ENCODE results near the gene SCN11A. TPM values are rescaled to one million over a fixed set of nuclear protein-coding genes. Genes with fewer than 3 reads are reported as not detected.

The SCN11A gene
- total and polyA plus RNA-seq, 2 of the 13 experiments (the other 11 are each of a cell fraction or from before 2014, with no cell fraction given), result 0.02 to 0.11 TPM

DNA sequence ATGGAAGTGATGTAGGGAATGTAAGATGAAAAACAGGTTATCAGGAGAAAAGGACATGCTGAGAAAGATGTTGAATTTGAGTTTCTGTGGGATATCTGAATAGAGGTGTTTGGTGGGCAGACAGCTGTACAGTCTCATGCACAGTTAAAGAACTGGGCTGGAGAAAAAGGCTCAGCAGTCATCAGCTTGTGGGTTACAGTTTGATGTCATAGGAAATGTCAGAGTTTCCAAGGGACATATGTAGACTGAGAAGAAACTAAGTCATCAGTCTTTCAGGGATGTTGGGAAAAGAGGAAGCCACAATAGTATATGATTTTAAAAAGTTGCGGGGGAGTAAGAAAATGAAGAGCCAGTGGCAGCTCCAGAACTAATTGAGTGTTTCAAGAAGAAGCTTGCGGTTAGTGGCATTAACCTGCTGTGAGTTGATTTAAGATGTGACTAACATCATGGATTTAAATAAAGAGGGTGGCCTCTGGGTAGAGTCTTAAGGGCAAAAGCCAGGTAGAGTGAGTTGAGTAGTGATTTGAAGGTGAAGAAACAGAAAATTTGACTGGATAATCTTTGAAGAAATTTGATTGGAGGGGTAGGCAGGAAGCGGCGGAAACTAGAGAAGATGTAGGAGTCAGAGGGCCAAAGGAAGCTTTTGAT is 31.0 kb upstream of the SCN11A start:
- no peaks in the 10 kb centered on the region for H3K27me3 ChIP-seq (ENCODE audit: control insufficient read depth in 1 of 2, insufficient read depth in 2 of 2, low read length in 2 of 2)
- H3K79me2 ChIP-seq (ENCODE audit: insufficient read depth, low read length), result no peaks in the 10 kb centered on the region
- no peak for DNase-seq (ENCODE audit: low spot score)
- in situ Hi-C loops (cut with HindIII; ENCODE audit: extremely low pct_ligation_motif_present, low pct_unique_long_range_greater_than_20kb) (no loop called here), intact Hi-C loops (cut with micrococcal nuclease; ENCODE audit: unreplicated experiment) (no loop called here)
- no peak for ATAC-seq
- POLR2A ChIA-PET, result no interaction called here
- no peak for TF ChIP-seq RARG (CRISPR knock-in tag; IDR thresholded peaks at IDR 0.05; ENCODE audit: low read depth)
- no peak for TF ChIP-seq NR1H2 (CRISPR knock-in tag; IDR thresholded peaks at IDR 0.05; ENCODE audit: borderline replicate concordance, low read depth)
- TF ChIP-seq, protein P1, sequence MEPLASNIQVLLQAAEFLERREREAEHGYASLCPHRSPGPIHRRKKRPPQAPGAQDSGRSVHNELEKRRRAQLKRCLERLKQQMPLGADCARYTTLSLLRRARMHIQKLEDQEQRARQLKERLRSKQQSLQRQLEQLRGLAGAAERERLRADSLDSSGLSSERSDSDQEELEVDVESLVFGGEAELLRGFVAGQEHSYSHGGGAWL (CRISPR knock-in tag; IDR thresholded peaks at IDR 0.05), result no peak
- TF ChIP-seq, protein P2, sequence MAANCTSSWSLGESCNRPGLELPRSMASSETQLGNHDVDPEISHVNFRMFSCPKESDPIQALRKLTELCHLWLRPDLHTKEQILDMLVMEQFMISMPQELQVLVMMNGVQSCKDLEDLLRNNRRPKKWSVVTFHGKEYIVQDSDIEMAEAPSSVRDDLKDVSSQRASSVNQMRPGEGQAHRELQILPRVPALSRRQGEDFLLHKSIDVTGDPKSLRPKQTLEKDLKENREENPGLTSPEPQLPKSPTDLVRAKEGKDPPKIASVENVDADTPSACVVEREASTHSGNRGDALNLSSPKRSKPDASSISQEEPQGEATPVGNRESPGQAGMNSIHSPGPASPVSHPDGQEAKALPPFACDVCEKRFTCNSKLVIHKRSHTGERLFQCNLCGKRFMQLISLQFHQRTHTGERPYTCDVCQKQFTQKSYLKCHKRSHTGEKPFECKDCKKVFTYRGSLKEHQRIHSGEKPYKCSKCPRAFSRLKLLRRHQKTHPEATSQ (CRISPR knock-in tag; IDR thresholded peaks at IDR 0.05; ENCODE audit: borderline replicate concordance), result no peak
- no peak for TF ChIP-seq FOXA1 (IDR thresholded peaks at IDR 0.05)
- TF ChIP-seq FOXA1 (CRISPR knock-in tag; IDR thresholded peaks at IDR 0.05), result no peak
- no peak for TF ChIP-seq HNRNPH1 (optimal IDR thresholded peaks at IDR 0.05; ENCODE audit: low read depth, low read length)
- TF ChIP-seq ATM (IDR thresholded peaks at IDR 0.05; ENCODE audit: borderline replicate concordance), result no peak
- TF ChIP-seq KIAA2018 (CRISPR knock-in tag; IDR thresholded peaks at IDR 0.05; ENCODE audit: borderline replicate concordance), result no peak
- TF ChIP-seq ZNF280D (CRISPR knock-in tag; IDR thresholded peaks at IDR 0.05), result no peak
- TF ChIP-seq TBP (CRISPR knock-in tag; IDR thresholded peaks at IDR 0.05), result no peak
- no TSS peak for BruUV-seq (replicated peaks)
- no peak overlapping the region for H3K4me3 ChIP-seq (replicated peaks in 1 of 3; ENCODE audit: insufficient read depth in 1 of 3, low read depth in 2 of 3, low read length in 3 of 3)
- peaks cover 9 to 42% of the 10 kb centered on the region in 2 experiments for H3K36me3 ChIP-seq (replicated peaks in 1 of 2; ENCODE audit: control insufficient read depth in 1 of 2, insufficient read depth in 2 of 2, low read length in 2 of 2)
- H4K20me1 ChIP-seq (ENCODE audit: insufficient read depth, low read length), result no peaks in the 10 kb centered on the region
- no peak overlapping the region for H3K9ac ChIP-seq (ENCODE audit: insufficient read depth, low read depth, low read length)
- WGBS (ENCODE audit: low lambda C conversion rate), result 95% methylated on average over 4 of the region's 4 CpGs
- H3K4me2 ChIP-seq (ENCODE audit: low read depth, low read length), result no peak overlapping the region
- FAIRE-seq, result no peak
- no peak overlapping the region for H3K27ac ChIP-seq (ENCODE audit: extremely low read length, insufficient read depth, low read length)
- CTCF ChIA-PET (ENCODE audit: low intra/inter-chr PET ratio, low total read pairs), result no interaction called here
- H2AFZ ChIP-seq (ENCODE audit: low read length), result no peak overlapping the region
- no peaks in the 10 kb centered on the region for H3K4me1 ChIP-seq (ENCODE audit: insufficient read depth, low read length)
- no peaks in the 10 kb centered on the region for H3K9me3 ChIP-seq (ENCODE audit: low read length)
